K562 (cell line): ENCODE data around the gene SAFB. TPM values are rescaled to one million over a fixed set of nuclear protein-coding genes. Genes with fewer than 3 reads are reported as not detected.

Experiments
- ADNP ChIP-seq: fragments of 200-800 bp; sonication (Bioruptor generic); IDR thresholded peaks from 2 replicates; pipeline ENCODE4 v1.6.1; 2016; ENCODE audit warnings: missing genetic modification characterization, missing compliant biosample characterization
- CAMTA2 ChIP-seq: fragments of 250-450 bp; sonication (Bioruptor Pico); conservative IDR thresholded peaks from 2 replicates; pipeline ENCODE4 v1.5.1; 2022
- CHD1 ChIP-seq: fragments of 200-600 bp; sonication (generic); IDR thresholded peaks from one replicate; pipeline ENCODE4 v1.6.1; 2012; ENCODE audit warnings: mild to moderate bottlenecking, moderate library complexity, low read length, inconsistent platforms
- CHD2 ChIP-seq: IDR thresholded peaks from 2 replicates; pipeline ENCODE4 v1.6.1; 2011; ENCODE audit warnings: low read depth, low read length
- ELF4 ChIP-seq: fragments of 450-650 bp; formaldehyde crosslinking; IDR thresholded peaks from 2 replicates; pipeline ENCODE4 v1.4.0; 2022; ENCODE audit warnings: missing genetic modification characterization
- HINFP ChIP-seq: fragments of 450-650 bp; conservative IDR thresholded peaks from 2 replicates; pipeline ENCODE4 v1.6.1; 2016; ENCODE audit warnings: missing genetic modification characterization, low read depth, mild to moderate bottlenecking, control low read depth, missing compliant biosample characterization
- L3MBTL2 ChIP-seq: fragments of 450-650 bp; IDR thresholded peaks from 2 replicates; pipeline ENCODE4 v1.6.1; 2016; ENCODE audit warnings: mild to moderate bottlenecking, moderate library complexity
- MLX ChIP-seq, 2 experiments: fragments of 450-650 bp in 1 of 2; sonication (generic) in 1 of 2; formaldehyde crosslinking; conservative IDR thresholded peaks; 2 replicates each; pipeline versions ENCODE4 v1.4.0 to v1.8.1; 2020 to 2022; ENCODE audit warnings: mild to moderate bottlenecking in 1 of 2, missing genetic modification reagents in 1 of 2
- MYC ChIP-seq, 2 experiments: fragments of 250-450 bp in 1 of 2; sonication (Bioruptor Pico) in 1 of 2; IDR thresholded peaks; 2 replicates each; pipeline versions ENCODE4 v1.5.1 to v1.6.1; 2012 to 2021; ENCODE audit warnings: low read depth in 2 of 2, borderline replicate concordance in 1 of 2, improper control_type of control experiment in 1 of 2, low read length in 1 of 2, mild to moderate bottlenecking in 1 of 2, moderate library complexity in 1 of 2
- SIRT6 ChIP-seq: IDR thresholded peaks from one replicate; pipeline ENCODE4 v1.6.1; 2012; ENCODE audit warnings: low read depth, mild to moderate bottlenecking, control low read depth, inconsistent platforms, low read length, moderate library complexity
- TAL1 ChIP-seq: fragments of 450-650 bp; IDR thresholded peaks from 2 replicates; pipeline ENCODE4 v1.6.1; 2016; ENCODE audit warnings: mild to moderate bottlenecking
- TFE3 ChIP-seq: fragments of 450-650 bp; formaldehyde crosslinking; IDR thresholded peaks from 2 replicates; pipeline ENCODE4 v1.4.0; 2020; ENCODE audit warnings: mild to moderate bottlenecking, mixed read lengths
- ZBTB17 ChIP-seq: fragments of 450-650 bp; formaldehyde crosslinking; IDR thresholded peaks from 2 replicates; pipeline ENCODE4 v1.4.0; 2020; ENCODE audit warnings: mild to moderate bottlenecking
- ZHX1 ChIP-seq: fragments of 150-350 bp; conservative IDR thresholded peaks from 2 replicates; pipeline ENCODE4 v1.6.1; 2014; ENCODE audit warnings: low read length
- ZMIZ1 ChIP-seq, 2 experiments: fragments of 150-350 bp in 1 of 2; IDR thresholded peaks; 2 replicates each; pipeline ENCODE4 v1.6.1; 2012 to 2016; ENCODE audit warnings: low read depth in 2 of 2, low read length in 2 of 2, mild to moderate bottlenecking in 1 of 2, moderate library complexity in 1 of 2
- ZNF280B ChIP-seq: fragments of 250-450 bp; sonication (Bioruptor Pico); IDR thresholded peaks from 2 replicates; pipeline ENCODE4 v1.5.1; 2021; ENCODE audit warnings: mild to moderate bottlenecking
- polyA plus RNA-seq, 8 experiments: library from polyadenylated mRNA; depleted of rRNA in 4 of 8; stranded (reverse) in 5 of 8; unstranded in 3 of 8; fragments of >200 nt; fragmentation: Nextera tagmentation in 2 of 8; fragmentation: Illumina TruSeq in 1 of 8; extraction: Ambion mirVana in 2 of 8; extraction: Trizol in 1 of 8; gene quantifications; 2 replicates each; pipeline versions ENCODE4 v1.2.1 to v1.2.3, GENCODE V29; 2011 to 2014; ENCODE audit warnings: inconsistent platforms in 1 of 8, missing spikeins in 1 of 8
- total RNA-seq, 7 experiments: library from RNA; depleted of rRNA in 6 of 7; stranded (reverse); fragments of >200 nt in 6 of 7; fragmentation: Illumina TruSeq in 2 of 7; extraction: Trizol in 2 of 7; gene quantifications; 2 replicates each; pipeline versions ENCODE4 v1.2.1 to v1.2.3, GENCODE V29; 2011 to 2021; ENCODE audit warnings: low replicate concordance in 1 of 7

SAFB gene
- total and polyA plus RNA-seq, 9 of the 15 experiments (the other 6 are each of a cell fraction or from before 2014, with no cell fraction given) = 1.1 to 151 (median 83.1) TPM

- no peak for TF ChIP-seq CAMTA2 (CRISPR knock-in tag)
- TF ChIP-seq L3MBTL2 = no peak
- no peak for TF ChIP-seq ZNF280B (CRISPR knock-in tag)
- TF ChIP-seq HINFP (tag) = no peak
- TF ChIP-seq MLX (CRISPR knock-in tag; conservative IDR thresholded peaks at IDR 0.05) = no peak
- no peak for TF ChIP-seq CHD1
- no peak for TF ChIP-seq ZMIZ1 (IDR thresholded peaks at IDR 0.05; ENCODE audit: low read depth in 2 of 2, low read length in 2 of 2)
- no peak for TF ChIP-seq ADNP (tag)
- no peak for TF ChIP-seq TAL1
- peak; percentile 9; the same call in 1 of the 2 replicates for TF ChIP-seq ZBTB17
- no peak for TF ChIP-seq TFE3
- TF ChIP-seq ELF4 = no peak
- no peak for TF ChIP-seq MYC (IDR thresholded peaks at IDR 0.05; ENCODE audit: low read depth, low read length)
- no peak for TF ChIP-seq MYC (CRISPR knock-in tag; IDR thresholded peaks at IDR 0.05; ENCODE audit: borderline replicate concordance, low read depth)
- TF ChIP-seq SIRT6 = peak; percentile 93
- TF ChIP-seq CHD2 = no peak
- TF ChIP-seq ZHX1 = no peak
These were observed 69.9 kb downstream of the SAFB start (continued) for GRCh38 chr19:5692723-5693194.
